HG02588 (cell line): Measurements from ENCODE around the gene LRP10.

ENCODE experiments used
- ATAC-seq: cut with Tn5 transposase; IDR thresholded peaks from one replicate; pipeline ENCODE4 v1.9.1; 2021; ENCODE audit warnings: mild to moderate bottlenecking, moderate library complexity; ENCODE audit not compliant: unreplicated experiment

LRP10 gene

DNA sequence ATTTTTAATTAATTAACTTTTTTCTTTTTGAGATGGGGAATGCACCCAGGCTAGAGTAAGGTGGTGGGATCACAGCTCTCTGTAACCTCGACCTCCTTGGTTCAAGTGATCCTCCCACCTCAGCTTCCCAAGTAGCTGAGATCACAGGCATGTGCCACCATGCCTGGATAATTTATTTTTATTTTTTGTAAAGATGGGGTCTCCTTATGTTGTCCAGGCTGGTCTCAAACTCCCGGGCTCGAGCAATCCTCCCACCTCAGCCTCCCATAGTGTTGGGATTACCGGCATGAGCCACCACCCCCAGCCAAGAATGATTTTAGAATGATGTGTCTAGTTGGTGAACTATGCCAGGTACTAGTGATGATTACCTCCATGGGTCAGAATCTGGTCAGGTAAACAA lies 6.6 kb upstream of the LRP10 start:
- no peak for ATAC-seq

DNA sequence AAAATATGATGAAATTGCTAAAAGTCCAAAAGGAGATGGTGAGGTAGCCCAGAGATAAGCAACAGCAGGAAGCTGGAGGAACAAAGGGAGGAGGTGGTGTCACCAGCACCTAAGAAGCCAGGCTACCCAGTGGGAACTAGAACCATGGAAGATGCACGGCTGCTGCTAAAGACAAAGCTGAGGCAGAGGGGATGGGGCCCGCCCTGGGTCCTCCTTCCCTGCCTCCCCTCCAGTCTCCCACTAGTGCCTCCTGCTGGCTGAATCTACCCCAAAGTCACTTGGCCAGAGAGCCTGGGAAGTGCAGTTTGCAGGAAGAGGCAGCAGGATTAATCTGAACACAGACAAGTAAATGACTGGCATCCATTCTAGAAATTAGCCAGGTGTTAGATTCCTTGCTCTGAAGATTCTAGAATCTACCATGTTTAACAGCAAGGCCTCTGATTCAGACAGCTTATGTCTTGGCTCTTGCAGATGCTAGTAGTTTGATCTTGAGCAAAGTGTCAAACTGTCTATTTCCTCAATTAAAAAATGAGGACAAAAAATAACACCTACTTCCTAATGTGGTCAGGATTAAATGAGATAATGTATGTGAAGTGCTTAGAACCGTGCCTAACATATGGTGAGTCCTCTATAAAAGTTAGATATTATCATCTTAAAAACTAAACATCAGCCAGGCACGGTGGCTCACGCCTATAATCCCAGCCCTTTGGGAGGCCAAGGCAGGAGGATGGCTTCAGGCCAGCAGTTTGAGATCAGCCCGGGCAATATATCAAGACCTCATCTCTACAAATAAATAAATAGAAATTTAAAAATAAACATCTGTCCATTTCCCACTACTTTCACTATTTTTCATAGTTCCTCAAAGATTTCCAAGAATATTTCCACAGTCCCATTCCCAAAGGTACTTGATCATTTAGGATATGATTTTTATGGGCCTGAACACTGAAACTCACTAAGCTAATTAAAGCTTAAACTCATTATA lies 5.8 kb upstream of the LRP10 start:
- ATAC-seq = no peak

DNA sequence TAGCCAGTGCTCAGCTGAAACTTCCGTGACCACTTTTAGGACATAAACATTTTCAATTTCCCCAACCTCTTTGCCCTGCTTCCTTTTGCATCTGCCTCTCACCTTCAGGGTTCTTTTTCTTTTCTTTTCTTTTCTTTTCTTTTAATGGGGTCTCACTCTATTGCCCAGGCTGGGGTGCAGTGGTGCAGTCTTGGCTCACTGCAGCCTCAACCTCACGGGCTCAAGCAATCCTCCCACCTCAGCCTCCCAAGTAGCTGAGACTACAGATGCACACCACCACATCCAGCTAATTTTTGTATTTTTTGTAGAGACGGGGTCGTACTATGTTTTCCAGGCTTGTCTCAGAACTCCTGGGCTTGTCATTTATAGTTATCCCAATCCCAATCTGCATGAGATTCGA lies 4.7 kb upstream of the LRP10 start:
- no peak for ATAC-seq

DNA sequence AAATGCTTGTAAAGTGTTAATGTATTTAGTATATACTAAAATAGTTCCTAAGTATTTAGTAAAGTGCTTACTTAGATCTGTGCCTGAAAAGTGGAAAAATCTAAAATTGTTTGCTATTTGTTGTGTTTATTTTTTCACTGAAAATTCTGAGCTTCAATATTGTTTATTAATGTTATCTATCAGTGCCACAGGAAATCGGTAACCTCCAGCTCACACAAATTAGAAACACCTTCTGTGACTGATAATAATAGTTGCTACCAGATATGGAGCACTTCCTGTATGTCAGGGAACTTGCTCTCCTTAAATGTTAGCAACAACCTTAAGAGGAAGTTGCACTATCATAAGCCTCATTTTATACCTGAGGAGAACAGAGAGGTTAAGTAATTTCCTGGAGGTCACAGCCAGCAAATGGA lies 723 bp upstream of the LRP10 start:
- ATAC-seq = peak; percentile 30

DNA sequence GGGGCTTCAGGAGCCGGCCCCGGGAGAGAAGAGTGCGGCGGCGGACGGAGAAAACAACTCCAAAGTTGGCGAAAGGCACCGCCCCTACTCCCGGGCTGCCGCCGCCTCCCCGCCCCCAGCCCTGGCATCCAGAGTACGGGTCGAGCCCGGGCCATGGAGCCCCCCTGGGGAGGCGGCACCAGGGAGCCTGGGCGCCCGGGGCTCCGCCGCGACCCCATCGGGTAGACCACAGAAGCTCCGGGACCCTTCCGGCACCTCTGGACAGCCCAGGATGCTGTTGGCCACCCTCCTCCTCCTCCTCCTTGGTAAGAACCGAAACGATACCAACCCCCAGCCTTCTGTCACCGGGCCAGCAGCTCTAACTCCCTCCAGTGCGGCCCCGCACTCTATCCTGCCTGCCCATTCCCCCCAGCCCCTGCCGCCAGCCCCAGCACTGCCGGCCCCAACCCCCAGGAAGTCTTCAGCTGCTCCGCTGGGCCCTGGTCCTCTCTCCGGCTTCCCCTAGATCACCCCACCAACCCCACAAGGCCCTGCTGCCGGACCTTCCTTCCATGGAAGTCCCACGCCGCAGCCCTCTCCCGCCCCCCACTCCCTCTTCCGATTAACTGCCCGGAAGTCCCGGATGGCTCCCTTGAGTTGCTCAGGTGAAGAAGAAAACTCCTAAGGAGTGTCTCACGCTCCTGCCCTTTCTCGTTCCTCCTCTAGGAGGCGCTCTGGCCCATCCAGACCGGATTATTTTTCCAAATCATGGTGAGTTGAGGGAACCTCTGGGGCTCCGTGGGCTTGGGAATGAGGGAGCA lies 693 bp downstream of the LRP10 start:
- peak; percentile 21 for ATAC-seq

DNA sequence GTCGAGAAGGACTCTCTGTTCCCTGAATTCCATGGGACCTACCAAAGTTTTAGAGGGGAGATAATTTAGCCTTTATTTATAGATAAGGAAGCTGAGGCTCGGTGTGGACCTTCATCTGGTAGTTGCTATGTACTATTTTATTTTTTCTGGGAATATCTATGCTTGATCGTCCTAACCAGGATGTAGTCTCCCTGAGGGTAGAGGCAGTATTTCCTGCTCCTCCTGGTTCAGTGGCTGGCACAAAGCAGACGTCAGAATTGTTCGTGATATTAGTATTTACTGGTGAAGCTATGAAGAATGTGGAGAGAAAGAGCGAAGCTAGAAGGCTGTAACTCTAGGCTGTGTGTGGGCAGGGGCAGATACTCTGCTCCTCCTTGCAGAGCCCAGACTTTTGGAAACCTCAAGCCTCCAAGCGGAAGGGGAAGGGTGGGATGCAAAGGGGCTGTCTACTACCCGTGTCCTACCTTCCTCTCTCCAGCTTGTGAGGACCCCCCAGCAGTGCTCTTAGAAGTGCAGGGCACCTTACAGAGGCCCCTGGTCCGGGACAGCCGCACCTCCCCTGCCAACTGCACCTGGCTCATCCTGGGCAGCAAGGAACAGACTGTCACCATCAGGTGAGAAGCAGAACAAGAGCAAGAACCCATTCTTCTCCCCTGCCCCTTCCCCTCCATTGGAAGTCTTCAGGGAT lies 1.4 kb downstream of the LRP10 start:
- ATAC-seq = no peak

DNA sequence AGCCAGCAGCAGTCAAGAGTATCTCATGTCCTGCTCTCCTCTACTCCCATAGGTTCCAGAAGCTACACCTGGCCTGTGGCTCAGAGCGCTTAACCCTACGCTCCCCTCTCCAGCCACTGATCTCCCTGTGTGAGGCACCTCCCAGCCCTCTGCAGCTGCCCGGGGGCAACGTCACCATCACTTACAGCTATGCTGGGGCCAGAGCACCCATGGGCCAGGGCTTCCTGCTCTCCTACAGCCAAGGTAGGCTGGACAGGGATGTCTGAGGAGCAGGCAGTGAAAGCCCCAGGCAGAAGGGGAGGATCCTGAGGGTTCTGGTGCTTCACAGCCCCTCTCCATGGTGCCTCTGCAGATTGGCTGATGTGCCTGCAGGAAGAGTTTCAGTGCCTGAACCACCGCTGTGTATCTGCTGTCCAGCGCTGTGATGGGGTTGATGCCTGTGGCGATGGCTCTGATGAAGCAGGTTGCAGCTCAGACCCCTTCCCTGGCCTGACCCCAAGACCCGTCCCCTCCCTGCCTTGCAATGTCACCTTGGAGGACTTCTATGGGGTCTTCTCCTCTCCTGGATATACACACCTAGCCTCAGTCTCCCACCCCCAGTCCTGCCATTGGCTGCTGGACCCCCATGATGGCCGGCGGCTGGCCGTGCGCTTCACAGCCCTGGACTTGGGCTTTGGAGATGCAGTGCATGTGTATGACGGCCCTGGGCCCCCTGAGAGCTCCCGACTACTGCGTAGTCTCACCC lies 3.6 kb downstream of the LRP10 start:
- ATAC-seq = no peak

DNA sequence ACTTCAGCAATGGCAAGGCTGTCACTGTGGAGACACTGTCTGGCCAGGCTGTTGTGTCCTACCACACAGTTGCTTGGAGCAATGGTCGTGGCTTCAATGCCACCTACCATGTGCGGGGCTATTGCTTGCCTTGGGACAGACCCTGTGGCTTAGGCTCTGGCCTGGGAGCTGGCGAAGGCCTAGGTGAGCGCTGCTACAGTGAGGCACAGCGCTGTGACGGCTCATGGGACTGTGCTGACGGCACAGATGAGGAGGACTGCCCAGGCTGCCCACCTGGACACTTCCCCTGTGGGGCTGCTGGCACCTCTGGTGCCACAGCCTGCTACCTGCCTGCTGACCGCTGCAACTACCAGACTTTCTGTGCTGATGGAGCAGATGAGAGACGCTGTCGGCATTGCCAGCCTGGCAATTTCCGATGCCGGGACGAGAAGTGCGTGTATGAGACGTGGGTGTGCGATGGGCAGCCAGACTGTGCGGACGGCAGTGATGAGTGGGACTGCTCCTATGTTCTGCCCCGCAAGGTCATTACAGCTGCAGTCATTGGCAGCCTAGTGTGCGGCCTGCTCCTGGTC lies 4.3 kb downstream of the LRP10 start:
- no peak for ATAC-seq

DNA sequence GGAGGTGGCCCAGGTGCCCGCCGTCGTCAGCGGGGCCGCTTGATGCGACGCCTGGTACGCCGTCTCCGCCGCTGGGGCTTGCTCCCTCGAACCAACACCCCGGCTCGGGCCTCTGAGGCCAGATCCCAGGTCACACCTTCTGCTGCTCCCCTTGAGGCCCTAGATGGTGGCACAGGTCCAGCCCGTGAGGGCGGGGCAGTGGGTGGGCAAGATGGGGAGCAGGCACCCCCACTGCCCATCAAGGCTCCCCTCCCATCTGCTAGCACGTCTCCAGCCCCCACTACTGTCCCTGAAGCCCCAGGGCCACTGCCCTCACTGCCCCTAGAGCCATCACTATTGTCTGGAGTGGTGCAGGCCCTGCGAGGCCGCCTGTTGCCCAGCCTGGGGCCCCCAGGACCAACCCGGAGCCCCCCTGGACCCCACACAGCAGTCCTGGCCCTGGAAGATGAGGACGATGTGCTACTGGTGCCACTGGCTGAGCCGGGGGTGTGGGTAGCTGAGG lies 5.5 kb downstream of the LRP10 start:
- ATAC-seq = no peak

DNA sequence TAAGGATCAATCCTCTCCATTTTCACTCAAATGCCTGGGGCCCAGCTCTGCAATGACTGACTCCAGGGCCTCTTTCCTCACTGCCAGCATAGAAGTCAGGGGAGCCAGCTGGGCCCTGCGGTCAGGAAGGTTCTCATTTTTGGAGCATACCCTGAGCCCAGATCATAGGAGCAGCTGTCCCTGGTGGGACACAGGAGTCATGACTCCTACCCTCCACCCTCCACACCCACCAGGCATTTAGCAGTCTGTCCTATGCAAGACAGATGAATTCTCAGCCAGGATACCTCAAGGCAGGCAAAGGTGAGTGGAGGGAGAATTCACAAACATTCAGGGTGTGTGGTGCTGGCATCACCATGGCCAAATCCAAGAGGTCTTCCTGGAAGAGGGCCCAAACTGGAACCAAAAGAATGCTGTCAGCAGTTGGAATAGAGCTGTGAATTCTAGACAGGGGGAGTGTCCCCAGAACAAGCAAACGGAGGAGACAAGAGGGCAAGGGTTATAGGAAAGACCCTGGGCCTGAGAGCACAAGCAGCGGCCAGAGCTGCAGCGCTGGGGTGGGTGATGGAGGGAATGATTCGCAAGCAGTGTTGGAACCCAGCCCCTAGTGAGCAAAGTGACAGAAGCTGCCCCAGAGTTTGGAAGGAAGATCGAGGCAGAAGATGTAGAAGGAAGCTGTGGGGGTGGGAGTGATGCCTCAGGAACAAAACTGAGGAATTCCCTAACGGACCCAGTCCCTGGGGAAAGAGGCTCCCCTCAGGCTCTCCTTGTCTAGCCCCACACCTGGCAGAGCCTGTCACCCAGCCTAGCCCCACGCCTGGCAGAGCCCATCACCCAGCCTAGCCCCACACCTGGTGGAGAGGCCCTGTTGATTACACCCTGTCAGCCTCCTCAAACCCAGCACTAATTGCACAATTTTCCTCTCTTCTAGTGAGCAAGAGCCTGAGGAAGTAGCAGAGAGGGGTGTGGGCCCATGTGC lies 7.0 kb downstream of the LRP10 start:
- no peak for ATAC-seq

DNA sequence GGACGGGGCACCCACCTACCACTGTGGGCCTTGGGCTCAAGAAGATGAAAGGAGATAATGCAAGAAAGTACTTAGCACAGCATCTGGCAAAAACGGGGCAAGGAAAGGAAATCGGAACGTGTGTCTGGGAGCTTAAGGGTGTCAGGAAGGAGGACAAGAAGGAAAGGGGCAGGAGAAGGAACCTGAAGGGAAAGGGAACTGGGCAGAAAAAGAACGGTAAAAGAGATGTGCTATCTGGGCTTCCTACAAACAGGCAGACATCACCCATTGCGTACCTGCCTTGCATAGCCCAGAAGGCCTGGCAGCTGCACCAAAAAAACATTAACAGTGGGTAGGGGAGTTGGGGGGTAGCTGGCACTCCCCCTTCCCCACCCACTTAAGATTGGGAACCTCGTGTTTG lies 10.5 kb downstream of the LRP10 start:
- ATAC-seq = no peak

DNA sequence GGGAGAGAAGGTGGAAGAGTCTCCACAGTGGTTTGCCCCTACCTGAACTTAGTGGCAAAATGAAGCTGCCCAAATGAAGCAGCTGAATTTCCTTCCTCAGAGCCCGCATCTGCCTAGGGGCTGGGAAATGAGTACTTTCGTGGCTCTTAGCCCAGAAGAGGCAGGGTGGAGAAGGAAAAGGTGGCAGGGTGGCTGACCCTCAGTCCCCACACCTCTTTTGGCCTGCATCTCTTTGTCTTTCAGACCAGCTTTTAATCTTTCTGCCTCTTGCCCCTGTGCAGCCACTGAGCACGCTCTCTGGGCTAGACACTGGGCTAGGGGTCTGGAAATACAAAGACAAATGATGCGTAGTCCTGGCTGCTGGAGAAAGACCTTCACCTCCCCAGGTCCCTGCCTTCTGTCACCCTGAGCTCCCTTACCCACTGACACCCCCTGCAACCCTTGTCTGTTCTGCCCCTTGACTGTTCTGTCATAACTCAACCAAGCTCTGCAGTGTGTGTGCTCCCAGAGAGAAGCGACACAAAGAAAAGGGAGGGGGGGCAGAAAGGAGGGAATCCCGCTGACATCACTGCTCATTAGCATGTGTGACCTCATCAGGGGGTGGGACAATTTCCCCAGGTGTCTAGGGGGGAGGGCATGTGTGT lies 11.1 kb downstream of the LRP10 start:
- no peak for ATAC-seq

DNA sequence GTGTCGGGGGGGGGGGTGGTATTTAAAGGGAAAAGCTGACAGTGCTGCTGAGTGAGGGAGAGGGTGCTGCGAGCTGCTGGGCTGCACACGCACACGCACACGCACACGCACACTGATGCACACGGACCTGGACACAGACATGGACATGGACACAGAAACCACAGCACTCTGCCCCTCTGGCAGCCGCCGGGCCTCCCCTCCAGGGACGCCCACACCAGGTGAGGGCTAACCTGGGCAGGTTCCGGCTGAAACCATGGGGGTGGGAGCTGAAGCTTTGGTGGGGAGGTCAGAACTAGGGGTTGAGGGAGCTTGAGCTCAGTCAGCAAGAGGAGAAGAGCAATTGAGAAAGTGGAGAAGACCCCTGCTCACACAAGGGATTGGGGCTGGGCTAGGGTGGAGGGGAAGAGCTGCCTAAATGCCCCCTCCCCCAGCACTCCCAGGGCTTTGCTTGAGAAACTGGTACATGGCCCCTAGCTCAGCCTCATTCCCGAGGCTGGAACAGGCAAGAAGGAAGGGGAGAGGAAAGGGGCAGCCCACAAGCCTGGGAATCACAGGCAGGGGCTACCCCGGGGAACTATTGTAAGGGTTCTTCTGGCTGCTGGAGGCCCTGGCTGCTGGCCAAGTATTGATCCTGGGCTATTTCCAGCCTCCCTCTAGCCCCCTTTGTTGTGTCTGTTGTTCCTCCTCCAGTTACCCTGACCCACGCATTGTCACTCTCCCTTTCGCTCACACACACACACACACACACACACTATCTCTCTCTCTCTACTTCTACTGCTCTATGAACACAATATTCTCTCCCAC lies 11.8 kb downstream of the LRP10 start, which contains the start of gene REM2:
REM2 (plus strand) TSS at position 50 of the 804 bp plus-strand sequence; CDS start at position 116, 66 bp downstream.
- ATAC-seq = no peak

DNA sequence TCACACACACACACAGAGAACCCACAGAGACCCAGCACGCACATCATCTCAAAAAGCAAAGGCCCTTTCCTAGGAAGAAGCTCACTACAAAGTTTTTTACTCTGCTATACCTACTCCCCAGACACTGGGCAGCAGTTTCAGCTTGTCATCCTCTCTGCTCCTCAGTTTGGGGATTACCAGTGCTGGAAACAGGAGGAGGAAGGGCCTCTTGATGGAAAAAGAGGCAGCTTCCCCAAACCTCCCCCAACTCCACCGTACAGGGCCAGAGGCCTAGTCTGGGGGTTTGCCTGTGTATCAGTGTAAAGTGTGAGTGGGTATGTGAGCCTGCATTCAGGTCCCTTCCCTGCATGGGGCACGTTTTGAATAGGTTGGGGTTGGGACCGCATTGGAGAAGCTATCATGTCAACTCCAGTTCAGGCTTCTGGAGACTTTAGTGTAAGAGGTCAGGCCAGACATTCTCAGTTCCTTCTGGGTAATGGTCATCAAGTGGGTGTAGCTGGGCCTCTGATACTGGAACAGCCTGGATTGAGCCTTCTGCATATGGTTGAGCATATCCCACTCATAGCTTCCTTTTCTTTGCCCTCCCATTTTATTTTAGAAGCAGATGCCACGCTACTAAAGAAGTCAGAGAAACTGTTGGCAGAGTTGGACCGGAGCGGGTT lies 12.7 kb downstream of the LRP10 start:
- no peak for ATAC-seq

DNA sequence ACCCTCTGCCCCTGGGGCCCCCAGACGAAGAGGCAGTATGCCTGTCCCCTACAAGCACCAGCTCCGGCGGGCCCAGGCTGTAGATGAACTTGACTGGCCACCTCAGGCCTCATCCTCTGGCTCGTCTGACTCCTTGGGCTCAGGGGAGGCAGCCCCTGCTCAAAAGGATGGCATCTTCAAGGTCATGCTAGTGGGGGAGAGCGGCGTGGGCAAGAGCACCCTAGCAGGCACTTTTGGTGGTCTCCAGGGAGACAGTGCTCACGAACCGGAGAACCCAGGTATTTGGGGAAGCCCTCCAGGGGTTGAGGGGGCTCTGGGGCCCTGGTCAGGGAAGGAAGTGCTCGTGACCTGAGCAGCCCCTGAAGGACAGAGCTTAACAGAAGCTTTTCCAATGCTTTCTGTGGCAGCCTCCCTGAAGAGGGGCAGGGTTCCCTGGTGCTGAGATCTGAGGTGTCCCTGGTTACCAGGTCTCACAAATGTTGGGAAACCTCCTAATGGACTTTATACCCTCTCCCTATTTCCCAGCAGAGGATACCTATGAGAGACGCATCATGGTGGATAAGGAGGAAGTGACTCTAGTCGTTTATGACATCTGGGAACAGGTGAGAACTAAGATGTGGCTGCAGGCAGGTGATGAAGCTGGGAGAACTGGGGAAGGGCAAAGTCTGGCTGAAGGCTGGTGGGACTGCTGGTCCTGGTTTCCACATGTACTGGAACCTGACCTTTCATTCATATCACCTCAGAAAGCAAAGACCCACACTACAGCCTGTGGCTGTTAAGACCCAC lies 13.4 kb downstream of the LRP10 start:
- ATAC-seq = no peak

DNA sequence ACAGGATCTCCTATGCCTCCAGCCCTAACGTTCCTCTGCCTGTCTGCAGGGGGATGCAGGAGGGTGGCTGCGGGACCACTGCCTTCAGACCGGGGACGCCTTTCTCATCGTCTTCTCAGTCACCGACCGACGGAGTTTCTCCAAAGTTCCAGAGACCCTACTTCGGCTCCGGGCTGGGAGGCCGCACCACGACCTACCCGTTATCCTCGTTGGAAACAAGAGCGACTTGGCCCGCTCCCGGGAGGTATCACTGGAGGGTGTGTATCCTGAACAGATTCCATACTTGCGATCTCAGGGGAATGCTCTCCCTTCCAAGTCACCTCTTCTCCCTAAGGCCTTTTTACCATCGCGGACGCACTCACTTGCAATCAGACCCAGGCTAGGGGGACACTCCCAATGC lies 14.4 kb downstream of the LRP10 start:
- no peak for ATAC-seq
